IMR-90 (cell line): ENCODE results near the gene HSPB9. TPM values are rescaled to one million over a fixed set of nuclear protein-coding genes. Genes with fewer than 3 reads are reported as not detected.
A peak's percentile ranks its signal among the peaks of the same experiment; 100 is the strongest.

Experiments used
- ATAC-seq: fragments of 200-7000 bp; cut with Tn5 transposase; 2 replicates; pipeline ENCODE4 v1.9.1; 2020; ENCODE audit warnings: low read depth, mild to moderate bottlenecking, moderate library complexity
- BruUV-seq: library from RNA; stranded (reverse); fragments of 400-500 nt; replicated peaks from 2 replicates; lab custom pipeline; 2021; lab: Mats Ljungman, UMichigan
- CTCF ChIA-PET: fragments of 300-600 bp; formaldehyde crosslinking; extraction: SDS; loops from one replicate; lab custom pipeline; 2021; ENCODE audit warnings: antibody characterized with exemption; lab: Yijun Ruan, JAX
- POLR2A ChIA-PET: fragments of 300-600 bp; sonication (Branson Sonifier 250); formaldehyde crosslinking; loops from one replicate; lab custom pipeline; 2022; ENCODE audit warnings: antibody characterized with exemption; ENCODE audit not compliant: unreplicated experiment; lab: Charles Lee
- DNase-seq: peaks from one replicate; pipeline ENCODE4 v3.0.0; 2013
- H2AFZ ChIP-seq: replicated peaks from 2 replicates; pipeline ENCODE3; 2013; ENCODE audit warnings: low read length, mild to moderate bottlenecking; ENCODE audit not compliant: poor library complexity
- H2AK5ac ChIP-seq: 2 replicates; pipeline ENCODE4 v1.6.1; 2013; ENCODE audit warnings: low read depth, low read length, inconsistent platforms
- H2AK9ac ChIP-seq: replicated peaks from 2 replicates; pipeline ENCODE3; 2013; ENCODE audit warnings: mild to moderate bottlenecking, low read depth, low read length, moderate library complexity; ENCODE audit not compliant: poor library complexity
- H2BK120ac ChIP-seq: 2 replicates; pipeline ENCODE4 v1.6.1; 2013; ENCODE audit warnings: low read depth, low read length, inconsistent platforms
- H2BK15ac ChIP-seq: 3 replicates; pipeline ENCODE4 v1.6.1; 2013; ENCODE audit warnings: low read depth, low read length, inconsistent platforms
- H2BK20ac ChIP-seq: 2 replicates; pipeline ENCODE4 v1.6.1; 2013; ENCODE audit warnings: low read depth, mild to moderate bottlenecking, inconsistent platforms, low read length, moderate library complexity
- H2BK5ac ChIP-seq: 2 replicates; pipeline ENCODE4 v1.6.1; 2013; ENCODE audit warnings: mild to moderate bottlenecking, low read depth, low read length, inconsistent platforms; ENCODE audit not compliant: poor library complexity, severe bottlenecking
- H3K14ac ChIP-seq: replicated peaks from 2 replicates; pipeline ENCODE4 v1.6.1; 2013; ENCODE audit warnings: low read depth, low read length, inconsistent platforms
- H3K18ac ChIP-seq: 2 replicates; pipeline ENCODE4 v1.6.1; 2013; ENCODE audit warnings: low read depth, low read length, control low read depth
- H3K23ac ChIP-seq: 2 replicates; pipeline ENCODE4 v1.6.1; 2013; ENCODE audit warnings: low read depth, low read length, inconsistent platforms
- H3K27ac ChIP-seq: 2 replicates; pipeline ENCODE4 v1.5.1; 2013; ENCODE audit warnings: mild to moderate bottlenecking, control low read depth, low read length; ENCODE audit not compliant: insufficient read depth
- H3K27me3 ChIP-seq: 2 replicates; pipeline ENCODE4 v1.6.1; 2013; ENCODE audit warnings: low read length; ENCODE audit not compliant: control insufficient read depth, insufficient read depth
- H3K36me3 ChIP-seq: 2 replicates; pipeline ENCODE4 v1.6.1; 2013; ENCODE audit warnings: low read length, mixed read lengths; ENCODE audit not compliant: control insufficient read depth, insufficient read depth
- H3K4ac ChIP-seq: 2 replicates; pipeline ENCODE4 v1.6.1; 2013; ENCODE audit warnings: low read depth, low read length, inconsistent platforms
- H3K4me1 ChIP-seq: 2 replicates; pipeline ENCODE4 v1.6.1; 2013; ENCODE audit warnings: low read length, mixed read lengths; ENCODE audit not compliant: control insufficient read depth, insufficient read depth
- H3K4me2 ChIP-seq: 2 replicates; pipeline ENCODE4 v1.6.1; 2013; ENCODE audit warnings: low read depth, mild to moderate bottlenecking, control low read depth, low read length, moderate library complexity
- H3K4me3 ChIP-seq: 2 replicates; pipeline ENCODE4 v1.5.1; 2013; ENCODE audit warnings: low read depth, mild to moderate bottlenecking, control low read depth, low read length, moderate library complexity; ENCODE audit not compliant: insufficient read depth
- H3K56ac ChIP-seq: 2 replicates; pipeline ENCODE4 v1.6.1; 2013; ENCODE audit warnings: low read length, inconsistent platforms; ENCODE audit not compliant: insufficient read depth; ENCODE audit errors: extremely low read depth
- H3K79me1 ChIP-seq, 2 experiments: 2 replicates each; pipeline ENCODE4 v1.6.1; 2013; ENCODE audit warnings: low read length in 2 of 2, inconsistent platforms in 1 of 2, low read depth in 1 of 2
- H3K9ac ChIP-seq: 2 replicates; pipeline ENCODE4 v1.6.1; 2013; ENCODE audit warnings: low read depth, low read length, control low read depth
- H3K9me1 ChIP-seq: 2 replicates; pipeline ENCODE4 v1.6.1; 2013; ENCODE audit warnings: low read length, inconsistent platforms; ENCODE audit not compliant: insufficient read depth
- H3K9me3 ChIP-seq: 2 replicates; pipeline ENCODE4 v1.6.1; 2013; ENCODE audit warnings: low read length; ENCODE audit not compliant: control insufficient read depth, insufficient read depth
- H4K20me1 ChIP-seq: 2 replicates; pipeline ENCODE4 v1.6.1; 2013; ENCODE audit warnings: low read length, inconsistent platforms; ENCODE audit not compliant: insufficient read depth
- H4K5ac ChIP-seq: 2 replicates; pipeline ENCODE4 v1.6.1; 2013; ENCODE audit warnings: mild to moderate bottlenecking, low read depth, low read length, control low read depth
- H4K8ac ChIP-seq, 2 experiments: 2 replicates each; pipeline ENCODE4 v1.6.1; 2013; ENCODE audit warnings: low read depth in 2 of 2, low read length in 2 of 2, control low read depth in 1 of 2, inconsistent platforms in 1 of 2
- H4K91ac ChIP-seq: 2 replicates; pipeline ENCODE4 v1.6.1; 2013; ENCODE audit warnings: low read depth, low read length, inconsistent platforms; ENCODE audit not compliant: insufficient read depth
- BHLHE40 ChIP-seq: fragments of 150-350 bp; IDR thresholded peaks from 2 replicates; pipeline ENCODE4 v1.6.1; 2016; ENCODE audit warnings: mild to moderate bottlenecking, low read depth, low read length
- CEBPB ChIP-seq: IDR thresholded peaks from 2 replicates; pipeline ENCODE4 v1.6.1; 2012; ENCODE audit warnings: low read depth, low read length, improper control_type of control experiment
- MXI1 ChIP-seq: IDR thresholded peaks from 2 replicates; pipeline ENCODE4 v1.6.1; 2012; ENCODE audit warnings: low read depth, mild to moderate bottlenecking, low read length, moderate library complexity, borderline replicate concordance
- NFE2L2 ChIP-seq: fragments of 150-350 bp; IDR thresholded peaks from 2 replicates; pipeline ENCODE4 v1.6.1; 2016; ENCODE audit warnings: low read depth, mild to moderate bottlenecking, low read length
- RAD21 ChIP-seq: IDR thresholded peaks from 2 replicates; pipeline ENCODE4 v1.6.1; 2012; ENCODE audit warnings: low read length, improper control_type of control experiment
- RFX5 ChIP-seq: IDR thresholded peaks from 2 replicates; pipeline ENCODE4 v1.8.0; 2012; ENCODE audit warnings: low read depth, mild to moderate bottlenecking, low read length, moderate library complexity
- WGBS, 2 experiments: methylation state at CpG; one replicate each; pipeline versions ENCODE4 v1.1.5 to v1.1.7; 2013; ENCODE audit warnings: missing lambda C conversion rate in 2 of 2; ENCODE audit not compliant: insufficient read length in 1 of 2; ENCODE audit errors: extremely low coverage in 2 of 2; 5-methylcytosine and 5-hydroxymethylcytosine counted together
- dilution Hi-C: fragments of 300-500 bp; cut with HindIII; formaldehyde crosslinking; loops from one replicate; pipeline ENCODE4 v1.14.3; 2018; ENCODE audit warnings: low sequenced_read_pairs; ENCODE audit not compliant: unreplicated experiment
- in situ Hi-C: fragments of 300-500 bp; cut with MboI; formaldehyde crosslinking; loops from 3 replicates; pipeline ENCODE4 v1.14.3; 2019; ENCODE audit warnings: low sequenced_read_pairs, inconsistent platforms, mixed read lengths
- intact Hi-C: fragments of 100-400 bp; cut with micrococcal nuclease; formaldehyde crosslinking; loops from 2 replicates; pipeline ENCODE4 v1.10.0; 2022
- polyA plus RNA-seq, 3 experiments: library from polyadenylated mRNA; depleted of rRNA; stranded (reverse); fragments of >200 nt; gene quantifications; 2 replicates each; pipeline ENCODE4 v1.2.3, GENCODE V29; 2012; ENCODE audit warnings: low replicate concordance in 1 of 3
- total RNA-seq: library from RNA; depleted of rRNA; stranded (reverse); fragments of >200 nt; gene quantifications from 2 replicates; pipeline ENCODE4 v1.2.3, GENCODE V29; 2012
- TF ChIP-seq, protein P1 (sequence below): conservative IDR thresholded peaks from 2 replicates; pipeline ENCODE4 v1.5.1; 2012; ENCODE audit warnings: mild to moderate bottlenecking, low read depth, low read length, improper control_type of control experiment

Gene HSPB9
- total and polyA plus RNA-seq, 2 of the 4 experiments (the other 2 are of a cell fraction), result not detected

DNA sequence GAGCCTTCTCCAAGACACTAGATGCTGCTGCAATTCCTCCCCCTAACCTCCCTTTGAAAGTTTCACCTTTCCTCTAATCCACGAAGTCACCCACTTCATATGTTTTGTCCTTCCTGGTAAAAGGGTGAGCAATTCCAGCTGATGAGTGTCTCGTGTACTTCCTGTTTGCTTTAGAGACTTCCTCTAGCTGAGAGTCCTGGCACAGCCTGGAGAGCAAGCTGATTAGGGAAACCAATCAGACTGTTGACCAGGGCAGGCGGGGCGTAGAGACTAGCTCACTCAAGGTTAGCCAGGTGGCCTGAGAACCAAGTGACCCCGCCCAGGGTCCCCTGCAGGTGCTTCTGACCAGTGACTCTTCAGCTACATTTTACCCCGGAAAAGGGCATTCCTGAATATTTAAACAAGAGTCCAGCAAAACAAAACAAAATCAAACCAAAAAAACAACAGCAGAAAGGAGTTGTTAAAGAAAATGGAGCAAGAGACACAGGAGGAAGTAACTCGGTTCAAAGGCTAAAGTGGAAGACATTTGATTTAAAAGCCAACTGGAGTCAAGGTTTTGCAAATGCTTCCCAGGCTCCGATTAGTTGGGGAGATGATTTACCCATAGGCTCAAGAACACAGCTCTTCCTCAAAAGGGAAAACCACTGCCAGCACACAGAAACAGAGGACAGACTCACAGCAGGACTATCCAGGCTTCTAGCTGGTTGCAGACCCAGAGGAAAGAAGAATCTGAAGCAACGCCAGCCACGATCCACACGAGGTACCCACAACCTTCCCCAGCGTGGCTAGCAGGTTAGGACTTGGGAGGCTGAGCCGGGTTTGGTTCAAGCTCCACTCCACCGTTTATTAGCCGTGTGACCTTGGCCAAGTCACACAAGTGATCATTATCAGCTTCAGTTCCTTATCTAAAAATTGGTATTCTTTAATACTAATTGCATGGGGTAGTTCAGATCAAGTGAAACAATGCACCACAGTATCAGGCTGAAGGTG lies 13.4 kb downstream of the HSPB9 start:
- peak overlapping the region; percentile 50 for H2BK120ac ChIP-seq
- ChIA-PET CTCF (interaction anchor here (0.6 kb wide), 1 partner anchor 1066 kb away, joined by 3 read pairs; no protein-coding TSS in a partner anchor), POLR2A (no interaction called here)
- H3K9me1 ChIP-seq, result peaks cover 57% of the 10 kb centered on the region
- H2AK9ac ChIP-seq, result peak overlapping the region; percentile 57
- peak overlapping the region; percentile 70; the same call in 2 of the 3 replicates for H2BK15ac ChIP-seq
- H3K27ac ChIP-seq, result peak overlapping the region; percentile 72
- H2AFZ ChIP-seq, result peak overlapping the region; percentile 48
- no peaks in the 10 kb centered on the region for H3K27me3 ChIP-seq
- DNase-seq, result peak; percentile 85
- peak overlapping the region; percentile 32; the same call in 1 of the 2 replicates for H3K18ac ChIP-seq
- in situ Hi-C loops, result no loop called here
- peaks cover 33 to 92% of the 10 kb centered on the region in 2 experiments for H3K79me1 ChIP-seq
- H3K36me3 ChIP-seq, result peaks cover 3% of the 10 kb centered on the region; the same call in 1 of the 2 replicates
- H3K23ac ChIP-seq, result peak overlapping the region; percentile 50; the same call in 1 of the 2 replicates
- peak overlapping the region; percentile 47 for H3K4me2 ChIP-seq
- peaks cover 36% of the 10 kb centered on the region for H3K4me1 ChIP-seq
- H2AK5ac ChIP-seq, result peak overlapping the region; percentile 78
- dilution Hi-C loops, result no loop called here
- peak overlapping the region; percentile 50 for H3K14ac ChIP-seq
- TF ChIP-seq RFX5 (no peak), MXI1 (0 out of 2 replicates have a peak, but pooled peaks have one; percentile 32), NFE2L2 (no peak), RAD21 (no peak), BHLHE40 (peak; percentile 58; the same call in 1 of the 2 replicates), CEBPB (peak; percentile 14; the same call in 1 of the 2 replicates)
- TF ChIP-seq, protein P1, sequence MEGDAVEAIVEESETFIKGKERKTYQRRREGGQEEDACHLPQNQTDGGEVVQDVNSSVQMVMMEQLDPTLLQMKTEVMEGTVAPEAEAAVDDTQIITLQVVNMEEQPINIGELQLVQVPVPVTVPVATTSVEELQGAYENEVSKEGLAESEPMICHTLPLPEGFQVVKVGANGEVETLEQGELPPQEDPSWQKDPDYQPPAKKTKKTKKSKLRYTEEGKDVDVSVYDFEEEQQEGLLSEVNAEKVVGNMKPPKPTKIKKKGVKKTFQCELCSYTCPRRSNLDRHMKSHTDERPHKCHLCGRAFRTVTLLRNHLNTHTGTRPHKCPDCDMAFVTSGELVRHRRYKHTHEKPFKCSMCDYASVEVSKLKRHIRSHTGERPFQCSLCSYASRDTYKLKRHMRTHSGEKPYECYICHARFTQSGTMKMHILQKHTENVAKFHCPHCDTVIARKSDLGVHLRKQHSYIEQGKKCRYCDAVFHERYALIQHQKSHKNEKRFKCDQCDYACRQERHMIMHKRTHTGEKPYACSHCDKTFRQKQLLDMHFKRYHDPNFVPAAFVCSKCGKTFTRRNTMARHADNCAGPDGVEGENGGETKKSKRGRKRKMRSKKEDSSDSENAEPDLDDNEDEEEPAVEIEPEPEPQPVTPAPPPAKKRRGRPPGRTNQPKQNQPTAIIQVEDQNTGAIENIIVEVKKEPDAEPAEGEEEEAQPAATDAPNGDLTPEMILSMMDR, result no peak
- peaks cover 79% of the 10 kb centered on the region for H4K20me1 ChIP-seq
- peak overlapping the region; percentile 69 for H4K5ac ChIP-seq
- no peaks in the 10 kb centered on the region for H3K9me3 ChIP-seq
- H3K4ac ChIP-seq, result peak overlapping the region; percentile 89
- H2BK5ac ChIP-seq, result peak overlapping the region; percentile 85
- H3K4me3 ChIP-seq, result no peak overlapping the region
- 0 out of 2 replicates have a peak overlapping the region, but pooled peaks have one; percentile 5 for H3K9ac ChIP-seq
- peak; percentile 59 for ATAC-seq
- H4K91ac ChIP-seq, result peak overlapping the region; percentile 42
- peak overlapping the region; percentile 41 to 89; a peak in 3 of 4 replicates for H4K8ac ChIP-seq
- no peak overlapping the region for H3K56ac ChIP-seq
- BruUV-seq, result no TSS peak
- peak overlapping the region; percentile 40; the same call in 1 of the 2 replicates for H2BK20ac ChIP-seq
- WGBS, 2 experiments, result 17% methylated on average over 3 of the region's 15 CpGs; no CpG with 5 or more reads in 1 of the 2 experiments
- intact Hi-C loops, result loop anchor here (10.0 kb wide), 1 partner anchor 389 kb away; no protein-coding TSS in a partner anchor
